Gastroesophageal sphincter (tissue), 3 donors: ENCODE data around the gene ZNF680.

Experiments used
- EP300 ChIP-seq: sonication (generic); formaldehyde crosslinking; IDR thresholded peaks from one replicate; pipeline ENCODE4 v1.6.1; 2017; ENCODE audit warnings: antibody characterized with exemption, mild to moderate bottlenecking
- POLR2A ChIP-seq, 2 donors: fragments of 450-650 bp; IDR thresholded peaks; one replicate each; pipeline ENCODE4 v1.6.1; 2017; ENCODE audit warnings: antibody characterized with exemption in 2 of 2, mild to moderate bottlenecking in 2 of 2, moderate library complexity in 1 of 2
- POLR2AphosphoS5 ChIP-seq: sonication (generic); formaldehyde crosslinking; IDR thresholded peaks from one replicate; pipeline ENCODE4 v1.6.1; 2017; ENCODE audit warnings: antibody characterized with exemption
- TF ChIP-seq, protein P1 (sequence below), 4 experiments: fragments of 200-600 bp in 2 of 4; fragments of 450-650 bp in 2 of 4; sonication (generic) in 1 of 4; IDR thresholded peaks; one replicate each; pipeline ENCODE4 v1.5.1; 2017 to 2019; ENCODE audit warnings: antibody characterized with exemption in 4 of 4, mild to moderate bottlenecking in 2 of 4, moderate library complexity in 2 of 4

DNA sequence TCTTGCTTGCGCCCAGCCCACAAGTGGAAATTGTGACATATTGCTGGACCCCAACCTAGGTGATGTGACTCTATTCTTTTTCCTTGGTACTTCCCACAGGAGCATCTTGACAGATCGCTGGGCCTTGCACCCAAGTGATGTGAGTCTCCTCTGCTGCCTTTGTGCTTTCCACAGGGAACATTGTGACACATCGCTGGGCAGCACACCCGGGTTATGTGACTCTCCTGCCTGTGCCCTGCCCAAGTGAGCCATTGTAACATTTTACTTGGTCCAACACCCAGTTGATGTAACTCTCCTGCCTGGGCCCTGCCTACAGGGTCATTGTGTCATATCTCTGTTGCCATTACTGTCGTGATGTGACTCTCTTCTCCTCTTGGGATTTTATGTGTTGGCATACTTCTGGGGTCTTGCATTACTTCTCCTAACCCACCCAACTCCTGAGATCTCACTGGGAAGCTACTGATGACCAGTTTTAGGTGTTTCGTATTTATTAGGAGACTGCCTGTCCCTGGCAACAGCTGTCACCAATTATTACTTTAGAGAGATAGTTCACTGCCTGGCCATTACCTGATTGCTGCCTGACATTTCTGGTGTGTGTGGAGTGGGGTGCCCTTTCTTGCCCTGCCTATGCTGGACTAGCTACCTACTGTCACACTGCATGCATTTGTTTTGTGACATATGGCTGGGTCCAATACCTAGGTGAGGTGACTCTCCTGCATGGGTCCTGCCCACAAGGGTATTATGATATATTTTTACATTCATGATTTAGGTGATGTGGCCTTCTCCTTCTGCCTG, 45.4 kb upstream of the ZNF680 start:
- TF ChIP-seq, protein P1, sequence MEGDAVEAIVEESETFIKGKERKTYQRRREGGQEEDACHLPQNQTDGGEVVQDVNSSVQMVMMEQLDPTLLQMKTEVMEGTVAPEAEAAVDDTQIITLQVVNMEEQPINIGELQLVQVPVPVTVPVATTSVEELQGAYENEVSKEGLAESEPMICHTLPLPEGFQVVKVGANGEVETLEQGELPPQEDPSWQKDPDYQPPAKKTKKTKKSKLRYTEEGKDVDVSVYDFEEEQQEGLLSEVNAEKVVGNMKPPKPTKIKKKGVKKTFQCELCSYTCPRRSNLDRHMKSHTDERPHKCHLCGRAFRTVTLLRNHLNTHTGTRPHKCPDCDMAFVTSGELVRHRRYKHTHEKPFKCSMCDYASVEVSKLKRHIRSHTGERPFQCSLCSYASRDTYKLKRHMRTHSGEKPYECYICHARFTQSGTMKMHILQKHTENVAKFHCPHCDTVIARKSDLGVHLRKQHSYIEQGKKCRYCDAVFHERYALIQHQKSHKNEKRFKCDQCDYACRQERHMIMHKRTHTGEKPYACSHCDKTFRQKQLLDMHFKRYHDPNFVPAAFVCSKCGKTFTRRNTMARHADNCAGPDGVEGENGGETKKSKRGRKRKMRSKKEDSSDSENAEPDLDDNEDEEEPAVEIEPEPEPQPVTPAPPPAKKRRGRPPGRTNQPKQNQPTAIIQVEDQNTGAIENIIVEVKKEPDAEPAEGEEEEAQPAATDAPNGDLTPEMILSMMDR (IDR thresholded peaks at IDR 0.05): no peak
- TF ChIP-seq POLR2A (IDR thresholded peaks at IDR 0.05) (no peak), EP300 (no peak), POLR2AphosphoS5 (no peak)
